Breast epithelium (tissue), 4 donors: ENCODE results near the gene ZNF407. TPM values are rescaled to one million over a fixed set of nuclear protein-coding genes. Genes with fewer than 3 reads are reported as not detected.

ENCODE experiments used
- DNase-seq, 2 donors: peaks; one replicate each; pipeline ENCODE4 v3.0.0-alpha.2; 2019; ENCODE audit warnings: low spot score in 2 of 2
- H3K27ac ChIP-seq, 2 donors: fragments of 200-600 bp; sonication (generic) in 1 of 2; one replicate each; pipeline ENCODE4 v1.5.1; 2016 to 2019; ENCODE audit warnings: mild to moderate bottlenecking in 1 of 2
- H3K27me3 ChIP-seq, 2 donors: fragments of 200-600 bp; sonication (generic) in 1 of 2; one replicate each; pipeline versions ENCODE4 v1.5.1 to v1.6.0; 2017 to 2019; ENCODE audit warnings: control low read depth in 1 of 2, mild to moderate bottlenecking in 1 of 2
- H3K36me3 ChIP-seq: fragments of 200-600 bp; one replicate; pipeline ENCODE4 v1.5.1; 2019
- H3K4me1 ChIP-seq, 2 donors: fragments of 200-600 bp; sonication (generic); one replicate each; pipeline ENCODE4 v1.5.1; 2016 to 2019; ENCODE audit warnings: control low read depth in 1 of 2
- H3K4me3 ChIP-seq, 3 donors: fragments of 200-600 bp; sonication (generic); 1 replicate in 2 of 3; 2 replicates in 1 of 3; pipeline ENCODE4 v1.5.1; 2016 to 2019; ENCODE audit warnings: mild to moderate bottlenecking in 3 of 3, moderate library complexity in 2 of 3
- H3K9me3 ChIP-seq, 2 donors: fragments of 200-600 bp; sonication (generic) in 1 of 2; one replicate each; pipeline ENCODE4 v1.5.1; 2016 to 2019; ENCODE audit warnings: control low read depth in 1 of 2
- CTCF ChIP-seq, 3 donors: fragments of 450-650 bp; IDR thresholded peaks; one replicate each; pipeline ENCODE4 v1.5.1; 2016 to 2017; ENCODE audit warnings: antibody characterized with exemption in 3 of 3, mild to moderate bottlenecking in 3 of 3, moderate library complexity in 3 of 3
- POLR2A ChIP-seq: fragments of 450-650 bp; IDR thresholded peaks from one replicate; pipeline ENCODE4 v1.6.1; 2016; ENCODE audit warnings: antibody characterized with exemption, mild to moderate bottlenecking, moderate library complexity
- POLR2AphosphoS5 ChIP-seq, 3 donors: sonication (generic); formaldehyde crosslinking; IDR thresholded peaks; one replicate each; pipeline ENCODE4 v1.6.1; 2017; ENCODE audit warnings: antibody characterized with exemption in 3 of 3
- intact Hi-C: fragments of 100-400 bp; cut with DNase I; formaldehyde crosslinking; loops from one replicate; pipeline ENCODE4 v1.15.1; 2023; ENCODE audit warnings: low total_unique reads
- total RNA-seq, 3 donors: library from RNA; depleted of rRNA; stranded (reverse); fragments of >200 nt; gene quantifications; one replicate each; pipeline ENCODE4 v1.1.0, GENCODE V29; 2016

ZNF407 gene
- total RNA-seq, 3 donors from 2014 or later = 14.9 to 30.1 (median 22.3) TPM

GRCh38 chr18:75066936-75067335 lies 469.3 kb downstream of the ZNF407 start:
- intact Hi-C loops = no loop called here
- Histone ChIP-seq H3K36me3 (no peaks in the 10 kb centered on the region), H3K9me3 (peaks cover 3 to 9% of the 10 kb centered on the region in 2 donors), H3K4me3 (no peak overlapping the region), H3K27ac (no peak overlapping the region), H3K27me3 (no peaks in the 10 kb centered on the region), H3K4me1 (no peaks in the 10 kb centered on the region)
- no peak for DNase-seq
- no peak for TF ChIP-seq POLR2AphosphoS5 (IDR thresholded peaks at IDR 0.05)
- TF ChIP-seq CTCF (IDR thresholded peaks at IDR 0.05) = no peak
- TF ChIP-seq POLR2A = no peak

GRCh38 chr18:75067996-75068645 lies 470.5 kb downstream of the ZNF407 start:
- H3K4me3 ChIP-seq = no peak overlapping the region
- H3K27ac ChIP-seq = no peak overlapping the region
- H3K4me1 ChIP-seq = no peaks in the 10 kb centered on the region
- H3K27me3 ChIP-seq = no peaks in the 10 kb centered on the region
- intact Hi-C loops = no loop called here
- no peak for TF ChIP-seq CTCF (IDR thresholded peaks at IDR 0.05)
- TF ChIP-seq POLR2A = no peak
- TF ChIP-seq POLR2AphosphoS5 (IDR thresholded peaks at IDR 0.05) = no peak
- H3K9me3 ChIP-seq = peaks cover 10% of the 10 kb centered on the region in 2 donors
- DNase-seq = no peak
- H3K36me3 ChIP-seq = no peaks in the 10 kb centered on the region

- intact Hi-C loops = no loop called here
- H3K27me3 ChIP-seq = no peaks in the 10 kb centered on the region
- no peak for DNase-seq
- no peak overlapping the region for H3K27ac ChIP-seq
- H3K36me3 ChIP-seq = no peaks in the 10 kb centered on the region
- TF ChIP-seq CTCF (IDR thresholded peaks at IDR 0.05) = no peak
- no peak for TF ChIP-seq POLR2AphosphoS5 (IDR thresholded peaks at IDR 0.05)
- TF ChIP-seq POLR2A = no peak
- H3K9me3 ChIP-seq = peaks cover 10 to 16% of the 10 kb centered on the region in 2 donors
- no peaks in the 10 kb centered on the region for H3K4me1 ChIP-seq
- no peak overlapping the region for H3K4me3 ChIP-seq
Observed at GRCh38 chr18:75068682-75069435, 471.2 kb downstream of the ZNF407 start.

GRCh38 chr18:75070235-75070624 lies 472.6 kb downstream of the ZNF407 start:
- Histone ChIP-seq H3K27me3 (no peaks in the 10 kb centered on the region), H3K36me3 (no peaks in the 10 kb centered on the region), H3K4me1 (no peaks in the 10 kb centered on the region), H3K27ac (peak overlapping the region; percentile 31 to 84), H3K9me3 (peaks cover 10 to 13% of the 10 kb centered on the region in 2 donors), H3K4me3 (peak overlapping the region in 1 of 3 donors; percentile 26)
- intact Hi-C loops = no loop called here
- no peak for DNase-seq
- TF ChIP-seq POLR2AphosphoS5 (IDR thresholded peaks at IDR 0.05) (no peak), POLR2A (no peak), CTCF (IDR thresholded peaks at IDR 0.05) (no peak)
